GM12801 (cell line): ENCODE results near the gene CABP7.

ENCODE experiments used
- TF ChIP-seq, protein P1 (sequence below): IDR thresholded peaks from one replicate; pipeline ENCODE4 v1.5.1; 2011; ENCODE audit warnings: control low read depth; ENCODE audit not compliant: insufficient read length; ENCODE audit errors: extremely low read depth

The CABP7 gene

GRCh38 chr22:29695129-29695926 lies 24.5 kb upstream of the CABP7 start:
- TF ChIP-seq, protein P1, sequence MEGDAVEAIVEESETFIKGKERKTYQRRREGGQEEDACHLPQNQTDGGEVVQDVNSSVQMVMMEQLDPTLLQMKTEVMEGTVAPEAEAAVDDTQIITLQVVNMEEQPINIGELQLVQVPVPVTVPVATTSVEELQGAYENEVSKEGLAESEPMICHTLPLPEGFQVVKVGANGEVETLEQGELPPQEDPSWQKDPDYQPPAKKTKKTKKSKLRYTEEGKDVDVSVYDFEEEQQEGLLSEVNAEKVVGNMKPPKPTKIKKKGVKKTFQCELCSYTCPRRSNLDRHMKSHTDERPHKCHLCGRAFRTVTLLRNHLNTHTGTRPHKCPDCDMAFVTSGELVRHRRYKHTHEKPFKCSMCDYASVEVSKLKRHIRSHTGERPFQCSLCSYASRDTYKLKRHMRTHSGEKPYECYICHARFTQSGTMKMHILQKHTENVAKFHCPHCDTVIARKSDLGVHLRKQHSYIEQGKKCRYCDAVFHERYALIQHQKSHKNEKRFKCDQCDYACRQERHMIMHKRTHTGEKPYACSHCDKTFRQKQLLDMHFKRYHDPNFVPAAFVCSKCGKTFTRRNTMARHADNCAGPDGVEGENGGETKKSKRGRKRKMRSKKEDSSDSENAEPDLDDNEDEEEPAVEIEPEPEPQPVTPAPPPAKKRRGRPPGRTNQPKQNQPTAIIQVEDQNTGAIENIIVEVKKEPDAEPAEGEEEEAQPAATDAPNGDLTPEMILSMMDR = no peak

GRCh38 chr22:29697853-29698598 lies 21.8 kb upstream of the CABP7 start:
- TF ChIP-seq, protein P1 = no peak

DNA sequence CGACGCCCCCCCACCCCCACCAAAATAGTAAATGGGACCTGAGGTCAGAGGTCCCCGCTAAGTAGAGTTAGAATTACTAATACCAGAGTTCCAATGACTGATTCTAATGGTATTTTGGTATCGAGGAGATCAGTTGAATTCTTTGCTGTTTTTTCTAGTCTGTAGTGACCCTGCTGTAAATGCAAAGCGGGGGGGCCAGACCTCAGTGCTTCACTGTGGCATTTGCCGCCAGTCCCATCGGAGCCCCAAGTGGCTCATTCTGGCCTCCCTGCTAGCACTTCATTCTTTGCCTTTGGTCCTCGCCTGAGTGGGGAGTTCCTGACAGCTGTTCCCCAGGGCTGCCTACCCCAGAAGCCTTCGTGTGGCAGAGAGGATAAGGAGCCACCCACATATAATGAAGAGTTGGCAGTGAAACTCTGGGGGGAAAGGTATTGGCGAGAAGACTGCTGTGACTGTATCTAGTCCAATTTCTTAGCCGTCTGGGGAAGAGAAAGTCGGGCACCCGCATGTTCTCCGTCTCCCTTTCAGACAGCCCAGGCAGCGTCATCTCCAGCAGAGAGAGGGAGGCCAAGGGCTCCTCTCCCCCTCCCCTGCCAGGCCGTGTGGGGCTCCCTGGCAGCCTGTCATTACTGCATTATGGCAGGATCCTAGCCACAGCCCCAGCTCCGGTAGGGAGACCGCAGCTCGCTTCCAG lies 19.4 kb upstream of the CABP7 start:
- TF ChIP-seq, protein P1 = no peak

DNA sequence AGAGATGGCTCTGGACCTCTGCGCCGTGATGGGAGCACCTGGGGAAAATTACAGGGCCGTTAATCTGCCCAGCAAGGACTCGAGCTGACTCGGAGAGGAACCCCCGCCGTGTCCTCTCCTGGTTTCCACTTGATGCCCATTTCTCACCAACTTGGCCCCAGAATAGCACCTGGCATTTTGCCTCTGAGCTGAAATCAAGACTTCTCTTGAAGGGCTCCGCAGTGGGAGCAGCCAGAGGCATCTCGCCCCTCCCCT lies 19.0 kb upstream of the CABP7 start:
- TF ChIP-seq, protein P1 = no peak

- TF ChIP-seq, protein P1 = no peak
These were observed 18.4 kb upstream of the CABP7 start for GRCh38 chr22:29701155-29701999.

GRCh38 chr22:29702000-29702930 lies 17.5 kb upstream of the CABP7 start:
- TF ChIP-seq, protein P1 = no peak
